ENCODE results near the gene METTL21A.

DNA sequence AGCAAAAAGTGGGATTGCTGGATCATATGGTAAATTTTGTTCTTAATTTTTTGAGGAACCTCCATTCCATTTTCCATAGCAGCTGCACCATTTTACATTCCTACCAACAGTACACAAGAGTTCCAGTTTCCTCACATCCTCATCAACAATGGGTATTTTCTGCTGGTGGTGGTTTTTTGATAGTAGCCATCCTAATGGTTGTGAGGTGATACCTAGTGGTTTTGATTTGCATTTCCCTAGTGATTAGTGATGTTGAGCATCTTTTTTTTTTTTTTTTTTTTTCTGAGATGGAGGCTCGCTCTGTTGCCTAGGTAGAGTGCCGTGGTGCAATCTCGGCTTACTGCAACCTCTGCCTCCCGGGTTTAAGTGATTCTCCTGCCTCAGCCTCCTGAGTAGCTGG is 30.5 kb downstream of the METTL21A start:
- TF ChIP-seq, protein P1, sequence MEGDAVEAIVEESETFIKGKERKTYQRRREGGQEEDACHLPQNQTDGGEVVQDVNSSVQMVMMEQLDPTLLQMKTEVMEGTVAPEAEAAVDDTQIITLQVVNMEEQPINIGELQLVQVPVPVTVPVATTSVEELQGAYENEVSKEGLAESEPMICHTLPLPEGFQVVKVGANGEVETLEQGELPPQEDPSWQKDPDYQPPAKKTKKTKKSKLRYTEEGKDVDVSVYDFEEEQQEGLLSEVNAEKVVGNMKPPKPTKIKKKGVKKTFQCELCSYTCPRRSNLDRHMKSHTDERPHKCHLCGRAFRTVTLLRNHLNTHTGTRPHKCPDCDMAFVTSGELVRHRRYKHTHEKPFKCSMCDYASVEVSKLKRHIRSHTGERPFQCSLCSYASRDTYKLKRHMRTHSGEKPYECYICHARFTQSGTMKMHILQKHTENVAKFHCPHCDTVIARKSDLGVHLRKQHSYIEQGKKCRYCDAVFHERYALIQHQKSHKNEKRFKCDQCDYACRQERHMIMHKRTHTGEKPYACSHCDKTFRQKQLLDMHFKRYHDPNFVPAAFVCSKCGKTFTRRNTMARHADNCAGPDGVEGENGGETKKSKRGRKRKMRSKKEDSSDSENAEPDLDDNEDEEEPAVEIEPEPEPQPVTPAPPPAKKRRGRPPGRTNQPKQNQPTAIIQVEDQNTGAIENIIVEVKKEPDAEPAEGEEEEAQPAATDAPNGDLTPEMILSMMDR (IDR thresholded peaks at IDR 0.05), result no peak
- no peak for TF ChIP-seq ZFX (IDR thresholded peaks at IDR 0.05; ENCODE audit: borderline replicate concordance)
